HUDEP-2 (cell line): Measurements from ENCODE around the gene EPHA4.

ENCODE experiments used
- DNase-seq, 76 experiments: peaks; one replicate each; lab custom pipeline; 2025; ENCODE audit not compliant: unreplicated experiment in 76 of 76; lab: John Stamatoyannopoulos, UW

EPHA4 gene

GRCh38 chr2:221482666-221483455 lies 89.2 kb downstream of the EPHA4 start:
- DNase-seq = no peak

DNA sequence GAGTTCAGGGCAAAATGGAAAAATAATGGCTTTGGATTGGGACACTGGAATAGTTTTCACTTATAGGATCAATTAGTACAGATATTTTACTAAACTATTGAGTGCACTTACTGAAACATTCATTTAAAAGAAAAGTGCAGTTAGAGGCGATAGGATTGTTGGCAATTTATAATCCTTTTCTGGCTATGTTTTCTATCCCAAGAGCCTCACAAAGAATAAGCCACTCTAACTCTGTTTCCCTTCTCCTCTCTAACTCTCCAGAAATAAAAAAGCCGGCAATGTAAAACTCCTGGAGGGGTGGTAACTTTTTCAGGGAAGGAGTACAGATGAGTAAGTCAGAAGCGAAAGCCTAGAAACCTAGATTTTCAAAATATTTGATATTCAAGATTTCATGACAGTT lies 91.3 kb downstream of the EPHA4 start:
- no peak for DNase-seq

- no peak for DNase-seq
These were observed 91.9 kb downstream of the EPHA4 start for GRCh38 chr2:221480163-221480562.

GRCh38 chr2:221478485-221478863 lies 93.6 kb downstream of the EPHA4 start:
- DNase-seq = no peak

DNA sequence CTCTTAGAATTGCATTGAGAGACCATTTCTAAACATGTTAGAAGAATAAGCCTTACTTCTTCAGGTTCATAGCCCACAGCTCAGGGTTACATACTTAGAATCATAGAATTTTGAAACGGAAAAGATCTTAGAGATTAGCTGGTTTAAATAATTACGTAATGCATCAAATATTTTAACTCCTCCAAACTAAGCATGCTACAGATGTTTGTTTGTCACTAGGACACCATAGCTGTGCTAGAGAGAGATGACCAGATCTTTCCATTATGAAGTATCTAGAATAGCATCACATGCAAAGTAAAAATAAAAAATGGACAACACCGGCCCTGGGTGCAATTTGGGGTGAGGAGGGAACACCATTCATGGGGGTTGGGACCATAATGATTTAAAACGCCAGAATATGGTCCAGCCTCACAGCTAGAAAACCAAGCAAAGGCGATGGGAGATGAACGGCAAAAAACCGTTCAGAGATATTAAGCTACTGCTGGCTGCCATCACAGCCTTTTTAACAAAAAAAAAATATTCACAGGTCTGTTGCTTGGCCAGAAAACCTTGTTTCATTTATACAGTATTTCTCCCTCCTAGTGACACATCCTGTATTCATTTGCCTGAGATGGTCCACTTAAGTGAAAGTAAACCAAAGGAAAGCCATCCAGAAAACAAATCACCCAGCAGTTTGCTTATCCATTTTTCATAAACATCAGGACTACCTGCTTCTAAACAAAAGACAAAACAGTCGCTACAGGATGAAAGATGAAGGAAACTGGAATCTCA lies 94.2 kb downstream of the EPHA4 start:
- no peak for DNase-seq

DNA sequence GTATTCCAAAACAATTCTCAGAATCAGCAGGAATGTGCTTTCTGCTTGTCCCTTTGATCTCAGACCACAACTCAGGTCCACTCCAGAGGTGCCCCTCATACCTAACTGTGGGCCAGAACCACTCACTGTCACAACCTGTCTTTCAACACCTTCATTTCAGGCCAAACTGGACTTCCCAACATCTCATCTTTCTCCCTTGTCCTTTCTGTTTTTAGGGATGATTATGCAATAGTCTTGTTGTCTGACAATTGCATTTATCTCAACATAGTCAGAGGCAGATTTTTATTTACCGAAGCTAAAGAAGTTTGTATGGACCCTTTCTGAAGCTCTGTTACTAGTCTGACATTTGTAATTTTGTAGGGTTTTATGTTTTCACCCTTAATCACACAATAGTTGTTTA lies 95.9 kb downstream of the EPHA4 start:
- no peak for DNase-seq

DNA sequence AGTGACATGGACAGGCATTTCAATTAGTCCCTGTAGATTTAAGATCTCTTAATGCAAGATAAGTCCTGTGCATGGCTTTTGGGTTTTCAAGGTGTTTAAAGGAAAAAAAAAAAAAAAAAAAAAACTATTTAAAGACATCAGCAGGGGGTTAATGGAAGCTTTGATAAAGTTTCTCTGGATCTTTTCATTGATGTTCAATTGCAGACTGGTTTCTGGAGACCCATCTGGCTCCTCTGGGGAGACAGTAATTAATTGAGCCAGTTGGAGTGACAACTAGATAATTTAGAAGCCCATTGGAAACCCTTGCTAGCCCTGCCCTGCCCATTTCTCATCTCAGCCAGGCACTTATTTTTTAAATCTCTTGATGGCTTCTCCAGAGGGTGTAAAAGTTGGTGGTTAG lies 98.7 kb downstream of the EPHA4 start:
- no peak for DNase-seq

GRCh38 chr2:221468317-221468716 lies 103.8 kb downstream of the EPHA4 start:
- no peak for DNase-seq

DNA sequence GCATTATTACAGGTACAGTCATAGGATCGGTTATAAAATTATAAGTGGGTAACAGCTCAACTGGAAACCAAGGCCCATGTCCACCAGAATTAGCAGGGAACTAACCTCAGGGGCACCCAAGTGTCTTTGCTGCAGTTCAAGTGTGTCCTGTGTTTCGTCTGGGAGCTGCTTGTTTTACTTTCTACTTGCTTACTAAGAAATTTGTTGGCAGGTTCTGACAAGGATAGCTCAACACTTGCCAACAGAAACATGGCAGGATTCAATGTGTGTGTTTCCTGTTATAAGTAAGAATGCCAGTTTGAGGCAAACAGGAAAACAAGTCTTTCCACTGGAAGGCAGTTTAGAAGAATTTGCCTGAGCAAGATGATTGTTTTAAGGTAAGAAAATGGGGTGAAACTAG lies 104.5 kb downstream of the EPHA4 start:
- no peak for DNase-seq

DNA sequence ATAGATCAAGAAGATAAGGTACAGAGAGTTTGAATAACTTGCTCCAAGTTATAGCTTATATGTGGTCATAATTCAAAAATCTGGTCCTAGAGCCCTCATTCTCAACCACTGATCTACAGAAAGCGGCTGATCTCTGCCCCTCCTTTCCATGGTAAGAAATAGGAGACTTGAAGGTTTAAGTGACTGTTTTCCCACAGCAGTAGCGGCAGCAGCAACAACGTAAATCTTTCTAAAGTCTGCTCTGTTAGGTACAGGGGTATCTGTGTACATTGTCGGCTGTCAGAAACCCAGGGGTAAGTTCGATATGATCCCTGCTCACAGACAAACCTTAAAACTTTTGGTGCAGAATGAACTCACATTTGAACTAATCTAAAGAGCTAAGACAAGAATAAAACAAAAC lies 105.4 kb downstream of the EPHA4 start:
- DNase-seq = no peak

GRCh38 chr2:221465776-221466175 lies 106.3 kb downstream of the EPHA4 start:
- peak in 11 of 76 experiments; percentile 1 to 31 (median 10) for DNase-seq

DNA sequence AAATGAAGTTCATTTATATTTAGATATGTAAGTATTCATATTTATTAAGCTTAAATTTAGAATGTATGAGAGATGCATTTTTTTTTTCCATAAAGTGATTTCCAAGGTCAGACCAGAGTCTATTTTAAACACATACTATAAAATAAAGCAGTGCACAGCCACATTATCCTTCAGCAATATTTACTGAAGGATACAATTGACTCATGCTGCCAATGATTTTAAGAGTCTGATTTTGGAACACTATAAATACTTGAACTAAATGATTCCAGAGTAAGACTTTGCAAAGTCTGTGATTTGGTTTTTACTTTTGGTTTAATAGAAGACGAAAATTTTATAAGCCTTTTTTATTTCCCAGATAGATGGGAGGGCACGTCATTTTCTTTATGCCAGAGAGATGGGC lies 107.1 kb downstream of the EPHA4 start:
- DNase-seq = no peak

GRCh38 chr2:221463241-221463896 lies 108.7 kb downstream of the EPHA4 start:
- DNase-seq = no peak

- no peak for DNase-seq
These were observed 110.2 kb downstream of the EPHA4 start for GRCh38 chr2:221461901-221462300.

- DNase-seq = no peak
These were observed 112.0 kb downstream of the EPHA4 start for GRCh38 chr2:221460136-221460535.

GRCh38 chr2:221458578-221458977 lies 113.5 kb downstream of the EPHA4 start:
- DNase-seq = no peak

DNA sequence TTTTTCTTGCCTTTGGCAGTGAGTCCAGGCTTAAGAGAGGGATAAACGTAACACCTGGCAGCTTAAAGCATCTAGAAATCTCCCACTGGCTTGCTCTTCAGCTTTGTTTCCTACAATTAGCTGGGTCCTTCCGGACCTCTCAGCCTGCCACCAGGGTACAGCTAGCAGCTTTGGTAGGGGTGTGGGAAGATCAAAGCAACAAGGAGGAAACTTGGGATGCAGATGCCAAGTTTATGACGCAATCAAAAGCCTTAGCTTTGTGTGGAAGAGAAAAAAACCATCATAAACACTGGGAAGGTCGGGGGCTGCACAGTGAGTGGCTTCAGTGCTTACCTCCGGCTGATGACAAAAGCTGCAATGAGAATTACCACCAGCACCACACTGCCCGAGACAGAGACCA lies 116.9 kb downstream of the EPHA4 start:
- no peak for DNase-seq

DNA sequence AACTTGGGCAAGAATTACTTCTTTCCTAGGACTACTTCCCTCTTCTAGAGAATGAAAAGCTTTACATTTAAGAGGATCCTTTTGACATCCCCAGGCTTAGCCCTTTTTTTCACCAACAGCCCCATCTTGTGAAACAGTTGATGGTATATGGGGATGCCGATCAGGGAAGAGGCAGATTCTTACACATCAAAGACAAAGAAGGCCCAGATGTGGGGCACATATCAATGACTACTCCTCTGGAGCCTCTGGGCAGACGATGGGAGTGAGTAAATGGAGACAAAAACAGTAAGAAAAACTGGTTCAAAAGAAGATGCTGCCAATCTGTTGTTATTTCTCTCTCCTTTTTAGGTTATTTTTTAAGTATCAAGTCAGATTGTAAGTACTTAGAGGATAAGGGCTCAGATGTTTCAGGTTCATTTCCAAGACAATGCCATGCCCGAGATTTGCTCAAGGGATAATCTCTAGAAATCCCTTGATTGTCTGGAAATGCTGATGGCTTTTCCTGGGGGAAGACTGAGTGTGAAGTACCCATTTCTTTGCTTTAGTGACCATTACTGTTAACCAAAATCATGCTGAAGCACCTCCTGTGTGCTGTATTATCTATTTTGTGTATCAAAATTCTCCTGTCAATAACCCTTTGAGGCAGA lies 117.5 kb downstream of the EPHA4 start:
- DNase-seq = no peak

- no peak for DNase-seq
These were observed 120.0 kb downstream of the EPHA4 start for GRCh38 chr2:221451862-221452788.

GRCh38 chr2:221450280-221450679 lies 121.8 kb downstream of the EPHA4 start:
- no peak for DNase-seq
